GM12878 (cell line): ENCODE data around the gene KCNAB2. TPM values are rescaled to one million over a fixed set of nuclear protein-coding genes. Genes with fewer than 3 reads are reported as not detected.

Experiments used
- ATAC-seq: fragments of 200-7000 bp; cut with Tn5 transposase; 3 replicates; pipeline ENCODE4 v1.9.1; 2020; ENCODE audit warnings: mild to moderate bottlenecking, moderate library complexity
- BruUV-seq: library from RNA; stranded (reverse); fragments of 400-500 nt; replicated peaks from 2 replicates; lab custom pipeline; 2021; lab: Mats Ljungman, UMichigan
- CTCF ChIA-PET: fragments of 300-600 bp; sonication (Branson Sonifier 250); formaldehyde crosslinking; extraction: SDS; loops from one replicate; lab custom pipeline; 2021; ENCODE audit warnings: inconsistent platforms; lab: Yijun Ruan, JAX
- POLR2A ChIA-PET: fragments of 350-600 bp; formaldehyde crosslinking; extraction: SDS; loops from one replicate; lab custom pipeline; 2021; ENCODE audit warnings: inconsistent platforms; lab: Charles Lee
- RAD21 ChIA-PET: fragments of 300-600 bp; sonication (Branson Sonifier 250); formaldehyde crosslinking; loops from one replicate; lab custom pipeline; 2023; ENCODE audit warnings: antibody characterized with exemption; ENCODE audit not compliant: unreplicated experiment; lab: Charles Lee
- SMC1A ChIA-PET: fragments of 300-600 bp; sonication (Branson Sonifier 250); formaldehyde crosslinking; loops from one replicate; lab custom pipeline; 2023; ENCODE audit not compliant: unreplicated experiment, uncharacterized antibody; lab: Charles Lee
- DNase-seq: peaks from one replicate; pipeline ENCODE4 v3.0.0-alpha.2; 2011; ENCODE audit warnings: low read depth, low spot score
- FAIRE-seq: peaks from 3 replicates; lab custom pipeline; 2011; peaks lifted over from hg19 to GRCh38; lab: Jason Lieb, UNC
- H2AFZ ChIP-seq: 2 replicates; pipeline ENCODE4 v1.6.0; 2011; ENCODE audit warnings: low read depth, low read length, control low read depth; ENCODE audit not compliant: control insufficient read depth
- H3K27ac ChIP-seq: 2 replicates; pipeline ENCODE4 v1.5.1; 2011; ENCODE audit warnings: control low read depth; ENCODE audit not compliant: control insufficient read depth, insufficient read depth
- H3K27me3 ChIP-seq, 2 experiments: replicated peaks in 1 of 2; 2 replicates each; pipeline versions ENCODE4 v1.6.0 to v1.6.1; 2011; ENCODE audit warnings: low read length in 1 of 2; ENCODE audit not compliant: control insufficient read depth in 2 of 2, insufficient read depth in 2 of 2
- H3K36me3 ChIP-seq, 2 experiments: 2 replicates each; pipeline ENCODE4 v1.5.1; 2011; ENCODE audit warnings: low read length in 1 of 2; ENCODE audit not compliant: control insufficient read depth in 2 of 2, insufficient read depth in 2 of 2
- H3K4me1 ChIP-seq: 2 replicates; pipeline ENCODE4 v1.6.1; 2011; ENCODE audit warnings: mild to moderate bottlenecking, low read length, moderate library complexity, mixed read lengths; ENCODE audit not compliant: control insufficient read depth, insufficient read depth
- H3K4me2 ChIP-seq: 2 replicates; pipeline ENCODE4 v1.6.0; 2011; ENCODE audit warnings: control low read depth; ENCODE audit not compliant: control insufficient read depth, insufficient read depth
- H3K4me3 ChIP-seq: fragments of 200-600 bp; sonication (generic); 2 replicates; pipeline ENCODE4 v1.5.1; 2016
- H3K79me2 ChIP-seq: 2 replicates; pipeline ENCODE4 v1.6.0; 2011; ENCODE audit warnings: low read length; ENCODE audit not compliant: control insufficient read depth, insufficient read depth
- H3K9ac ChIP-seq: 2 replicates; pipeline ENCODE4 v1.8.0; 2011; ENCODE audit warnings: low read length, control low read depth, mixed read lengths; ENCODE audit not compliant: control insufficient read depth, insufficient read depth
- H3K9me3 ChIP-seq: replicated peaks from 3 replicates; pipeline ENCODE4 v1.5.1; 2011; ENCODE audit warnings: mild to moderate bottlenecking, low read length; ENCODE audit not compliant: control insufficient read depth, insufficient read depth
- H4K20me1 ChIP-seq: 2 replicates; pipeline ENCODE4 v1.6.0; 2011; ENCODE audit not compliant: control insufficient read depth, insufficient read depth
- ASH2L ChIP-seq: fragments of 300-600, 200-600 bp; sonication (generic); IDR thresholded peaks from 2 replicates; pipeline ENCODE4 v1.6.1; 2017; ENCODE audit warnings: low read depth, mild to moderate bottlenecking, borderline replicate concordance
- BHLHE40 ChIP-seq, 2 experiments: fragments of 450-650 bp in 1 of 2; IDR thresholded peaks; 2 replicates each; pipeline ENCODE4 v1.6.1; 2011 to 2017; ENCODE audit warnings: low read depth in 2 of 2, borderline replicate concordance in 1 of 2, improper control_type of control experiment in 1 of 2, low read length in 1 of 2, mild to moderate bottlenecking in 1 of 2
- GABPA ChIP-seq: IDR thresholded peaks from 2 replicates; pipeline ENCODE4 v1.6.1; 2014; ENCODE audit warnings: antibody characterized with exemption, low read depth, mild to moderate bottlenecking, inconsistent platforms
- LARP7 ChIP-seq: fragments of 450-650 bp; IDR thresholded peaks from 2 replicates; pipeline ENCODE4 v1.6.1; 2017; ENCODE audit warnings: mild to moderate bottlenecking
- MLLT1 ChIP-seq: fragments of 450-650 bp; IDR thresholded peaks from 2 replicates; pipeline ENCODE4 v1.6.1; 2016; ENCODE audit warnings: mild to moderate bottlenecking
- NBN ChIP-seq: fragments of 450-650 bp; IDR thresholded peaks from 2 replicates; pipeline ENCODE4 v1.6.1; 2016
- RAD51 ChIP-seq: fragments of 450-650 bp; IDR thresholded peaks from 2 replicates; pipeline ENCODE4 v1.6.1; 2016; ENCODE audit warnings: moderate library complexity, mild to moderate bottlenecking, inconsistent platforms
- SPI1 ChIP-seq: IDR thresholded peaks from 2 replicates; pipeline ENCODE4 v1.6.1; 2011; ENCODE audit warnings: low read depth, mild to moderate bottlenecking, low read length, moderate library complexity, borderline replicate concordance; ENCODE audit not compliant: insufficient read depth
- WGBS: methylation state at CpG from one replicate; pipeline ENCODE4 v1.1.6; 2016; ENCODE audit warnings: low lambda C conversion rate; ENCODE audit not compliant: insufficient replicate concordance, insufficient coverage; ENCODE audit errors: missing lambda C conversion rate; 5-methylcytosine and 5-hydroxymethylcytosine counted together
- in situ Hi-C: fragments of 300-500 bp; cut with MboI; formaldehyde crosslinking; loops from 9 replicates; pipeline ENCODE4 v1.14.3; 2018; ENCODE audit warnings: mixed read lengths
- intact Hi-C: fragments of 100-400 bp; cut with micrococcal nuclease; formaldehyde crosslinking; loops from one replicate; pipeline ENCODE4 v1.14.2; 2022; ENCODE audit not compliant: unreplicated experiment
- polyA plus RNA-seq, 11 experiments: library from polyadenylated mRNA; depleted of rRNA in 4 of 11; unstranded in 6 of 11; stranded (reverse) in 5 of 11; fragments of >200 nt; fragmentation: Nextera tagmentation in 4 of 11; fragmentation: Illumina TruSeq in 1 of 11; extraction: Ambion mirVana in 4 of 11; extraction: Trizol in 1 of 11; gene quantifications; 1 replicate in 1 of 11; 2 replicates in 10 of 11; pipeline versions ENCODE4 v1.2.1 to v1.2.3, GENCODE V29; 2011 to 2016; ENCODE audit warnings: inconsistent platforms in 2 of 11, missing spikeins in 2 of 11, low read depth in 1 of 11
- total RNA-seq, 4 experiments: library from RNA; depleted of rRNA in 3 of 4; stranded (reverse); fragments of >200 nt in 3 of 4; fragmentation: Illumina TruSeq in 1 of 4; extraction: Trizol in 1 of 4; gene quantifications; 2 replicates each; pipeline versions ENCODE4 v1.2.1 to v1.2.3, GENCODE V29; 2013 to 2021

Gene KCNAB2
- total and polyA plus RNA-seq, 10 of the 15 experiments (the other 5 are each of a cell fraction or from before 2014, with no cell fraction given) = 2.9 to 123 (median 62.4) TPM

GRCh38 chr1:6049419-6049818 is 3.7 kb downstream of the KCNAB2 start:
- TF ChIP-seq SPI1 (no peak), LARP7 (no peak), MLLT1 (no peak), NBN (no peak), GABPA (no peak), RAD51 (no peak), BHLHE40 (IDR thresholded peaks at IDR 0.05; ENCODE audit: borderline replicate concordance in 1 of 2, low read depth in 2 of 2, low read length in 1 of 2) (no peak), ASH2L (no peak)
- in situ Hi-C loops (no loop called here), intact Hi-C loops (no loop called here)
- RAD21 ChIA-PET = no interaction called here
- CTCF ChIA-PET = interaction anchor here (0.7 kb wide), 1 partner anchor 56 kb away, joined by 3 read pairs; no protein-coding TSS in a partner anchor
- Histone ChIP-seq H3K27ac (no peak overlapping the region), H4K20me1 (no peaks in the 10 kb centered on the region; the same call in 1 of the 2 replicates), H3K9me3 (no peaks in the 10 kb centered on the region), H3K4me2 (no peak overlapping the region), H3K36me3 (peaks cover 11 to 17% of the 10 kb centered on the region in 2 experiments; a peak in 3 of 4 replicates), H3K4me1 (no peaks in the 10 kb centered on the region), H2AFZ (no peak overlapping the region), H3K4me3 (no peak overlapping the region), H3K9ac (no peak overlapping the region), H3K79me2 (no peaks in the 10 kb centered on the region), H3K27me3 (no peaks in the 10 kb centered on the region)
- DNase-seq (no peak), ATAC-seq (no peak), FAIRE-seq (no peak)
- WGBS = 82% methylated on average over 6 of the region's 6 CpGs
- POLR2A ChIA-PET = no interaction called here
- BruUV-seq = no TSS peak
- SMC1A ChIA-PET = no interaction called here
